Suppressor macrophage treated with lipopolysaccharide for 4 hours (primary cell): Measurements from ENCODE around the gene BPTF.
"Not testable (repeated sequence)": the region's sequence is repeated elsewhere in the genome, so short reads cannot be mapped to it uniquely, and the experiment has no call there.

Experiments
- DNase-seq: peaks from one replicate; pipeline ENCODE4 v3.0.0-alpha.2; 2020

The BPTF gene

GRCh38 chr17:67884741-67885140, 59.4 kb downstream of the BPTF start:
- no peak for DNase-seq

GRCh38 chr17:67891481-67892119, 66.3 kb downstream of the BPTF start:
- DNase-seq, result no peak

GRCh38 chr17:67902511-67903231, 77.4 kb downstream of the BPTF start:
- DNase-seq, result no peak

GRCh38 chr17:67905298-67905697, 80.0 kb downstream of the BPTF start:
- DNase-seq, result not testable (repeated sequence)

GRCh38 chr17:67910117-67910803, 85.0 kb downstream of the BPTF start:
- DNase-seq, result peak; percentile 1

- peak; percentile 2 for DNase-seq
These were observed 85.9 kb downstream of the BPTF start for GRCh38 chr17:67911059-67911782.

GRCh38 chr17:67912088-67912487, 86.8 kb downstream of the BPTF start:
- DNase-seq, result no peak

GRCh38 chr17:67912656-67913055, 87.4 kb downstream of the BPTF start:
- no peak for DNase-seq

GRCh38 chr17:67920212-67920611, 94.9 kb downstream of the BPTF start:
- no peak for DNase-seq

GRCh38 chr17:67922503-67922902, 97.2 kb downstream of the BPTF start:
- no peak for DNase-seq

- DNase-seq, result not testable (repeated sequence)
These were observed 103.5 kb downstream of the BPTF start for GRCh38 chr17:67928842-67929241.

GRCh38 chr17:67931227-67931626, 105.9 kb downstream of the BPTF start:
- DNase-seq, result no peak

GRCh38 chr17:67942810-67943209, 117.5 kb downstream of the BPTF start:
- DNase-seq, result no peak

GRCh38 chr17:67944035-67944434, 118.7 kb downstream of the BPTF start:
- no peak for DNase-seq

- no peak for DNase-seq
These were observed 121.2 kb downstream of the BPTF start for GRCh38 chr17:67946513-67946912.

- no peak for DNase-seq
These were observed 122.1 kb downstream of the BPTF start for GRCh38 chr17:67947325-67947813.

- DNase-seq, result no peak
These were observed 125.6 kb downstream of the BPTF start for GRCh38 chr17:67950945-67951344.

GRCh38 chr17:67959510-67959909, 134.2 kb downstream of the BPTF start:
- DNase-seq, result no peak

- DNase-seq, result not testable (repeated sequence)
These were observed 135.0 kb downstream of the BPTF start for GRCh38 chr17:67960276-67960675.

GRCh38 chr17:67962156-67962555, 136.9 kb downstream of the BPTF start:
- not testable (repeated sequence) for DNase-seq

GRCh38 chr17:67963145-67963572, 137.9 kb downstream of the BPTF start:
- DNase-seq, result peak; percentile 74

- no peak for DNase-seq
These were observed 145.5 kb downstream of the BPTF start for GRCh38 chr17:67970783-67971182.

GRCh38 chr17:67974185-67974584, 148.9 kb downstream of the BPTF start:
- DNase-seq, result no peak
